Keratinocyte (primary cell): ENCODE results near the gene KIAA0825.

Experiments
- CTCF ChIP-seq, 3 experiments: IDR thresholded peaks in 1 of 3; conservative IDR thresholded peaks in 1 of 3; optimal IDR thresholded peaks in 1 of 3; 2 replicates in 2 of 3; 3 replicates in 1 of 3; pipeline versions ENCODE3 to v1.5.1; 2011; ENCODE audit warnings: low read length in 3 of 3, mild to moderate bottlenecking in 3 of 3, moderate library complexity in 2 of 3, control low read depth in 1 of 3, inconsistent platforms in 1 of 3; ENCODE audit not compliant: insufficient read depth in 2 of 3; ENCODE audit errors: extremely low read depth in 1 of 3
- EZH2 ChIP-seq: IDR thresholded peaks from one replicate; pipeline ENCODE4 v1.6.1; 2012; ENCODE audit warnings: inconsistent platforms, mild to moderate bottlenecking, low read length, moderate library complexity

DNA sequence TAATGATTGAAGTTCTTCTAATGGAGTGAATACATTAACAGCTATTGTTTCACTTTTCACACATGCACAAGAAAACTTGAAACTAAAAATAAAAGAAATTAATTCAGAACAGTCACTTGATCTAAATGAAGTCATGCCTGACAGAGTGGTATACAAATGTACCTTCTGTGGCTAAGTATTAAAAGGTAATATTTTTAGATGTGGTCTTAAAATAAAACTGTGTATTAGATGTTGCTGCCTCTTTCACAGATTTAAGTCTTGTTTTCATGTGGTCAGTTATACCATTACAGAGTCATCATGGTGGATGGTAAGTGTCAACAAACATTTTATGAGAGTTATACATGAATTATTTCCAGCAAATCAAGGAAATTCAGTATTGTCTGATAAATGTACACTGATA is 47.0 kb downstream of the KIAA0825 start:
- no peak for TF ChIP-seq EZH2
- no peak for TF ChIP-seq CTCF (optimal IDR thresholded peaks at IDR 0.05 in 1 of 3, IDR thresholded peaks at IDR 0.05 in 1 of 3, conservative IDR thresholded peaks at IDR 0.05 in 1 of 3; ENCODE audit: extremely low read depth in 1 of 3, insufficient read depth in 2 of 3, low read length in 3 of 3)
